IPS-15b (cell line): Measurements from ENCODE around the gene GDNF.
"Not testable (repeated sequence)": the region's sequence is repeated elsewhere in the genome, so short reads cannot be mapped to it uniquely, and the experiment has no call there.

ENCODE experiments used
- H3K27me3 ChIP-seq: one replicate; pipeline ENCODE4 v1.6.1; 2013; ENCODE audit warnings: low read length; ENCODE audit not compliant: control insufficient read depth, insufficient read depth
- H3K36me3 ChIP-seq: one replicate; pipeline ENCODE4 v1.6.1; 2013; ENCODE audit warnings: low read length; ENCODE audit not compliant: control insufficient read depth, insufficient read depth
- H3K4me1 ChIP-seq: one replicate; pipeline ENCODE4 v1.6.1; 2013; ENCODE audit warnings: mild to moderate bottlenecking, low read length; ENCODE audit not compliant: control insufficient read depth, insufficient read depth
- H3K4me3 ChIP-seq: one replicate; pipeline ENCODE4 v1.5.1; 2013; ENCODE audit warnings: low read depth, low read length
- H3K9ac ChIP-seq: one replicate; pipeline ENCODE4 v1.6.1; 2013; ENCODE audit warnings: low read depth, mild to moderate bottlenecking, low read length
- H3K9me3 ChIP-seq: one replicate; pipeline ENCODE4 v1.6.1; 2013; ENCODE audit warnings: mild to moderate bottlenecking, low read length; ENCODE audit not compliant: control insufficient read depth, insufficient read depth

Gene GDNF

DNA sequence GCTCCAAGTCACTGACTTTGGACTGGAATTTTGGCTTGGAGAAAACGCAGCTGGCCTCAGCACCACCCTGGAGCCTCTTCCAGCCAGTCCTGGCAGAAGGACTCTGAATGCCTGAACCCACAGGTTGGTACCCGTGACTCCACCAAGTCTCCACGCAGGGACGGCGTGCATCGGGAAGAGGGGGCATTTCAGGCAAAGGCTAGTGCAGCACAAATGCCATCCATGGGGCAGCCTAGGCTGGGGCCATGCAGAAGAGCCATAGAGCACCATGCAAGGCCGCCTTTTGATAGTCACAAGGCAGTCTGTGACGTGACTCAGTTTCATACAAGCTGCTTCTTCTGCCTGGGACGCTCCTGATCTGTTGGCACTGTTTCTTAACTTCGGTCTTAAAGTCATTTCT lies 28.0 kb downstream of the GDNF start:
- H3K27me3 ChIP-seq, result no peaks in the 10 kb centered on the region
- no peaks in the 10 kb centered on the region for H3K36me3 ChIP-seq
- no peaks in the 10 kb centered on the region for H3K9me3 ChIP-seq
- H3K4me1 ChIP-seq, result peaks cover 8% of the 10 kb centered on the region
- H3K4me3 ChIP-seq, result no peak overlapping the region
- H3K9ac ChIP-seq, result no peak overlapping the region

DNA sequence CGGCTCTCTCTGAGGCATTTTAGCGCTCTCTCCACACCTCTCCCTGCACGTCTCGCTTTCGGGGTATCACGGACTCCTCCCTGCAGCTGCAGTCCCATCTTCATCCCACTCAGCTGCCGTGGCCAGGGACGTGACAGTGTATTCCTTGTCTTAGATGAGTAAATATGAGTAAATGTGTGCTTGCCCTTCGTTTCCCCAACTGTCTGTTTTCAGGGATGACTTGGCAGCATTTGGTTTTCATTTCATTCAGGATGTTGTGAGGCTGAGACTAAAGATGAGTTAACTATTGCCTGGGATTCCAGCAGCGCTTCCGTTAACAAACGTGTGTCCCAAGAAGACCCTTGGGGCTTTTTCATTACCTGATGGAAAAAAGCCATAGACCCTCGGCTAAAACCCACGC lies 29.5 kb downstream of the GDNF start:
- H3K4me1 ChIP-seq, result no peaks in the 10 kb centered on the region
- no peaks in the 10 kb centered on the region for H3K9me3 ChIP-seq
- H3K36me3 ChIP-seq, result no peaks in the 10 kb centered on the region
- H3K9ac ChIP-seq, result no peak overlapping the region
- H3K4me3 ChIP-seq, result no peak overlapping the region
- H3K27me3 ChIP-seq, result no peaks in the 10 kb centered on the region

DNA sequence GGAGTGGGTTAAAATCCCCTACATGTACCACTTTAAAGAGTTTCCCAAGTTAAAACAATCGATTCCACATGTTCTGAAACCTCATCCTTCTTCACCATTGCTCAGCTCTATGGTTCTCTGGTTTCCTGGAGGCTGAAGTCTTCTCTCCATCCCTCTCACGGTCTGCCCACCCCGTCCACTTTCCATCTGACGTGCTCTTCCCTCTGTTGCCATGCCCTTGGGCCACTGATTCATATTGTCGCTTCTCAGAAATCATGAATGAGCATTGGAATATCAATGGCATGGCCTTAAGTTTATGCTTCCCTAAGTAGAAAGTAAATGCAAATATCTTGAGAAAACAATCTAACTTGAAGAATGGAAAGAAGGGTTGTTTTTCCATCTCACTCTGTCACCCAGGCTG lies 30.9 kb downstream of the GDNF start:
- Histone ChIP-seq H3K4me1 (no peaks in the 10 kb centered on the region), H3K27me3 (no peaks in the 10 kb centered on the region), H3K4me3 (no peak overlapping the region)

DNA sequence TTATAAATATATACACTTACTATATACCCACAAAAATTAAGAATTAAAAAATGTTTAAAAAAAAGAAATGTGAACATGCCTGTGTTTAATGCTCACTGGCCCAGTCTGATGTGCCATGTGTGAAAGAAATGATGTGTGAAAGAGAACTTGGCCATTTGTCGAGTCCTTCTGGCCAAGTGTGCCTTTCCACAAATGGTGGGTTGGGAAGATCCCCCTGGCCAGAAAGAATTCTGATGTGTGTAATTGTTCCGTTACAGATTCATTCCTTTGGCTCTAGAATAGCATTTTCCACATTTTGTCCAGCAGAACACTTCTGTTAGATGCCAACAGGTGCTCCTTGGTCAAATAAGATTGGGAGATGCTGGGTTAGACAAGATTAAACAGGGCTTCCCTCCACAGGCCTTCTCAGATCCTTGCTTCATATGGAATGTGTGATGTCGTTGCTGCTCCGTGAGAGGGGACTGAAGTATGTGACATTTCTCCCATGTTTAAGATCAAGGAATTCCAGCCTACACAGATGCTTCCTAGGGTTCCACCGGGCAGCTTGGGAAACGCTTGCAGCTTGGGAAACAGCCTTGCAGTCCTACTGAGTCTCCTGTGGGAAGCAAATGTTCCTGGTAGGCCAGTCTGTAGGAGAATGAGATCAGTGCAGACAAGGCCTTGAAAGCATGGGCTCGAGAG lies 32.1 kb downstream of the GDNF start:
- Histone ChIP-seq H3K27me3 (no peaks in the 10 kb centered on the region), H3K36me3 (no peaks in the 10 kb centered on the region), H3K4me3 (no peak overlapping the region), H3K4me1 (no peaks in the 10 kb centered on the region), H3K9ac (no peak overlapping the region), H3K9me3 (no peaks in the 10 kb centered on the region)

More for the DNA sequence above, 30.9 kb downstream of the GDNF start:
- Histone ChIP-seq H3K9ac (no peak overlapping the region), H3K9me3 (no peaks in the 10 kb centered on the region), H3K36me3 (no peaks in the 10 kb centered on the region)

DNA sequence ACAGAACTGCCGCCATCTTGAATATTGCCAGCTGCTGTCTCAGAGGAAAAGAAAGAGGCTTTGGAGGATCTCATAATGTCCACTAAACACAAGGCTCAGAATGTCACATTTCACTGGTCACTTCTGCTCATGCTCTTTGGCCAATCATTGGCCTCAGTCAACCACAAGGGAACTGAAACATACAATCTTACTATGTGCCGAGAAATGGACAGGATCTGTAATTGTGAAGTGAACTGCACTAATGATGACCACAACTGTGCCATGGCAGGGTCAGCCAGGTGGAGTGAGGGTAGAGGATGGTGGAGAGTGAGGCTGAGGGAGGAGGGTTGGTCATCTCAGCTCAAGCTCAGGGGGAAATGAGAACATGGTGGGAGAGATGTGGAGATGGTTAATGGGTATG lies 32.8 kb downstream of the GDNF start:
- H3K4me3 ChIP-seq, result no peak overlapping the region
- no peaks in the 10 kb centered on the region for H3K36me3 ChIP-seq

DNA sequence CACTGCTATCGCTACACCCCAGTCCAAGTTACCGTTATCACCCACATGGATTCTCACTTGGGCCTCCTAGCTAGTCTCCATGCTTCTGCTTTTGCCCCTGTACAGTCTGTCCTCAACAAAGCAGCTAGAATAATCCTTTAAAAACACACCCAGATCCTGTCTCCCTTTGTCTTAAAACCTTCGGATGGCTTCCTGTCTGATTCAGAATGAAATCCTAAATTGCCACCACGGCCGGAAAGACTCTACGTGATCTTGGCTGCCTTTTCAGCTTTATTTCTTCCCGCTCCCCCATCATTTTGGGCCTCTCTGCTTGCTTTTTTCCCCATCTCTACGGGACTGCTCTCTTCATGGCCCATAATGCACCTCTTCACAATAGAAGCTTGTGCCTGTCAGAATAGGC lies 33.4 kb downstream of the GDNF start:
- Histone ChIP-seq H3K36me3 (no peaks in the 10 kb centered on the region), H3K9ac (no peak overlapping the region), H3K9me3 (no peaks in the 10 kb centered on the region), H3K27me3 (no peaks in the 10 kb centered on the region), H3K4me3 (no peak overlapping the region), H3K4me1 (no peaks in the 10 kb centered on the region)

More for the DNA sequence above, 32.8 kb downstream of the GDNF start:
- H3K9ac ChIP-seq, result no peak overlapping the region
- no peaks in the 10 kb centered on the region for H3K4me1 ChIP-seq
- H3K9me3 ChIP-seq, result no peaks in the 10 kb centered on the region
- H3K27me3 ChIP-seq, result no peaks in the 10 kb centered on the region

DNA sequence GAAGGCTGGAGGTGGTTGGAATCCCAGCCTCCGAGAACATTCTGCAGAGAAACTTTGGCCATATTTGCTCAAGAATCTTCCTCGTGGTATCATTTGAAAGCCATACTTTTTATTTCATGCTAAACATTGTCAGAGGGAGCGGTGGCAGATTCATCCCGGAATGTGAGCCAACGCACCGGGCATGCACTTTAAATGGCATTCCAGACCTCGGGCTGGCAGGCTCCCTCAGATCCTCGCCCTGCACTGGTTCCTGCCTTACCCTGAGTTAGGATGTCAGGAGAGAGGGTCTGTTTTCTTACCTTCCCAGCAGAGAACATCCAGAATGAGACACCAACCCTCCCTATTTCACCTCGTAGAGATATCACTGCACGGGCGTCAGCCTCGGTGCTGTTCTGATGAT lies 33.8 kb downstream of the GDNF start:
- Histone ChIP-seq H3K27me3 (no peaks in the 10 kb centered on the region), H3K4me3 (no peak overlapping the region), H3K36me3 (no peaks in the 10 kb centered on the region), H3K9me3 (no peaks in the 10 kb centered on the region), H3K9ac (no peak overlapping the region), H3K4me1 (no peaks in the 10 kb centered on the region)

DNA sequence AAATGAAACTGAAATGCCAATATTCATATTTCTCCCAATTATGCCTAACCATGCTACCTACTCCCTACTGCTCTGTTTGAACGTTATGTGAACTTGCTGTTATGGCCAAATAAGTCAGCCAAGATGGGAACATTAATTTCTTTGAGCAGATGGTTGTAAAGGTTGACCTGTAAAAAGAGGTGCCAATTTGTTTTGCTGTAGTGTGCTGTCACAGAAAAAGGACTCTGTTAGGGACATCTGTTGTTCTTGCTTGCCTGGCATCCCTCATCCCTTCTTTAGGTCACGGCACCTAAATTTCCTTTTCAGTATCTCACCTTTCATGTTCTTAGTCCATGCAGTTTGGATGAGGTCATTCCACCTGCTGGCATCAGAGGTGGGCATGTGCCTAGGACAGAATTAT lies 35.4 kb downstream of the GDNF start:
- Histone ChIP-seq H3K27me3 (no peaks in the 10 kb centered on the region), H3K36me3 (no peaks in the 10 kb centered on the region), H3K9ac (no peak overlapping the region), H3K4me1 (no peaks in the 10 kb centered on the region), H3K4me3 (no peak overlapping the region), H3K9me3 (no peaks in the 10 kb centered on the region)

DNA sequence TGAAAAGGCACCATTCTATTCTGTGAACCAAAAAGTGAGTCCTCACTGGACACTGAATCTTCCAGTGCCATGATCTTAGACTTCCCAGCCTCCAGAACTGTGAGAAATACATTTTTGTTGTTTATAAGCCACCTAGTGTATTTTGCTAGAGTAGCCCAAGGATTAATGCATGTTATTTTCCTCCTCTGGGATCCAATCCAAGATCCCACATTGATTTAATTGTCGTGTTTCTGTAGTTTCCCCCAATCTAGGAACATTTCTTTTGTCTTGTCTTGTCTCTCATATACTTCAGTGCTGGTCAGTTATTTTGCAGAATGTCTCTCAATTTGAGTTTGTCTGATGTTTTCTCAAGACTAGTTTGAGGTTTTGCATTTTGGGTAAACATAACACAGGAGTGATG lies 36.4 kb downstream of the GDNF start:
- H3K9ac ChIP-seq, result no peak overlapping the region
- H3K27me3 ChIP-seq, result no peaks in the 10 kb centered on the region
- H3K36me3 ChIP-seq, result no peaks in the 10 kb centered on the region
- H3K4me3 ChIP-seq, result no peak overlapping the region
- no peaks in the 10 kb centered on the region for H3K9me3 ChIP-seq
- H3K4me1 ChIP-seq, result no peaks in the 10 kb centered on the region

DNA sequence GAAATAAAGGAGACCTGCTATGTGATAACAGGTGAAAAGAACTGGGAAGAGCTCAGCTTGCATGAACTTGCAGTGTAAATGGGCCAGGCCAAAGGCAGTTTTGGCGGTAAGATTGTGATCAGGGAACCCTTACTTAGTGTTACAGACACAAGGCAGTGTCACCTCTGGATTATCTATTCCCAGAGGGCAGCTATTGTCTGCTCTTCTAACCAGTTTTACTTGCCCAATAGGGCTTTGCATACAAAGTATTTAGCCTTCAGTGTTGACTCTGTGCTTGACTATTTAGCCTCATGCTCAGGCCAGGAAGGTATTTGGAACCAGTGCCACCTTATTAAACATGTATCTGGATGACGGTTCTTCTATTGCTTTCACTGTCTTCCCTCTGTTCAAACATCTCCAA lies 38.3 kb downstream of the GDNF start:
- no peaks in the 10 kb centered on the region for H3K4me1 ChIP-seq
- no peak overlapping the region for H3K9ac ChIP-seq
- H3K9me3 ChIP-seq, result no peaks in the 10 kb centered on the region
- no peaks in the 10 kb centered on the region for H3K36me3 ChIP-seq
- no peak overlapping the region for H3K4me3 ChIP-seq
- H3K27me3 ChIP-seq, result no peaks in the 10 kb centered on the region

DNA sequence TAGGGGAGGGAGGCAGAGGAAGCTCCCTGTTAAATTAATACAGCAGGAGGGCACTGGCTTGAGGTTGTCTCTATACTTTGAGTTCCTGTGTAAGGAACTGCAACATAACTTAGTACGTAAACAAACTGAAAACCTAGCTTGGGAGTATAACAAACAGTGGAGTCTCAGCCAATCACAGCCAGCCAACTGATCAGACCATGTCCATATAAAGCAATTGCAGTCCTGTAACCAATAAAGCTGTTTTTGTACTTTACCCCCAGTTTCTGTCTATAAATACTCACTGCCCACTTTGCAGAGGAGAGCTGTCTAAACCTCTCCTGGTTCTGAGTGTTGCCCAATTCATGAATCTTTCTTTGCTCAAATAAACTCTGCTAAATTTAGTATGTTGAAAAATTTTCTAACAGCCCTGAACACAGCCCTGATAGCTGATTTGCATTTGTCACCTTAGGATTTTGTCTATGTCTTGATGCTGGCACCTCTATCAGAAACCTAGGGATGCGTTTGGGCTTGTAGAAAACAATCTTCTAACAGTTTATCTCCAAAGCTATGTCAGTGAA lies 39.9 kb downstream of the GDNF start:
- Histone ChIP-seq H3K4me1 (no peaks in the 10 kb centered on the region), H3K9me3 (no peaks in the 10 kb centered on the region), H3K36me3 (no peaks in the 10 kb centered on the region), H3K27me3 (no peaks in the 10 kb centered on the region), H3K9ac (no peak overlapping the region), H3K4me3 (no peak overlapping the region)

DNA sequence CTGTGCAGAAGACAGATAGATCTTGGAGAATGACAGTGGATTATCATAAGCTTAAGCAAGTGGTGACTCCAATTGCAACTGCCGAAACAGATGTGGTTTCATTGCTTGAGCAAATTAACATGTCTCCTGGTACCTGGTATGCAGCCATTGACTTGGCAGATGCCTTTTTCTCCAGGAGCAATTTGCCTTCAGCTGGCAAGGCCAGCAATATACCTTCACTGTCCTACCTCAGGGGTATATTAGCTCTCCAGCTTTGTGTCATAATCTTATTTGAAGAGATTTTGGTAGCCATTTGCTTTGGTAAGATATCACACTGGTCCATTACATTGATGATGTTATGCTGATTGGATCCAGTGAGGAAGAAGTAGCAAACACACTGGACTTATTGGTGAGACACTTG lies 43.4 kb downstream of the GDNF start:
- not testable (repeated sequence) for H3K4me3 ChIP-seq, H3K9ac ChIP-seq, H3K27me3 ChIP-seq, H3K4me1 ChIP-seq, H3K9me3 ChIP-seq, H3K36me3 ChIP-seq
